Dendritic cell treated with granulocyte-macrophage colony-stimulating factor and Interleukin-4, amounts not matched to agents 40 ng/mL and 50 ng/mL, for 4 days (primary cell): ENCODE measurements around the gene GOLGA7B.

Experiments
- H3K27ac Mint-ChIP-seq: one replicate; pipeline ENCODE4 v1.8.0; 2022; ENCODE audit warnings: mild to moderate bottlenecking, mixed read lengths
- H3K27me3 Mint-ChIP-seq: one replicate; pipeline ENCODE4 v1.8.0; 2022; ENCODE audit warnings: mild to moderate bottlenecking, mixed read lengths
- H3K36me3 Mint-ChIP-seq: one replicate; pipeline ENCODE4 v1.8.0; 2022; ENCODE audit warnings: low read depth, mixed read lengths
- H3K4me1 Mint-ChIP-seq: one replicate; pipeline ENCODE4 v1.8.0; 2022; ENCODE audit warnings: low read depth, mixed read lengths
- H3K4me3 Mint-ChIP-seq: one replicate; pipeline ENCODE4 v1.8.0; 2022; ENCODE audit warnings: mild to moderate bottlenecking, moderate library complexity, mixed read lengths
- H3K9me3 Mint-ChIP-seq: one replicate; pipeline ENCODE4 v1.8.0; 2022; ENCODE audit warnings: mixed read lengths
- intact Hi-C: fragments of 100-400 bp; cut with micrococcal nuclease; formaldehyde crosslinking; loops from one replicate; pipeline ENCODE4 v1.15.0; 2022

Gene GOLGA7B

GRCh38 chr10:97866524-97867219 lies 17.0 kb downstream of the GOLGA7B start:
- Mint-ChIP-seq H3K4me1 (peaks cover 7% of the 10 kb centered on the region), H3K9me3 (no peaks in the 10 kb centered on the region), H3K4me3 (no peak overlapping the region), H3K36me3 (no peaks in the 10 kb centered on the region), H3K27me3 (peaks cover 17% of the 10 kb centered on the region), H3K27ac (no peak overlapping the region)
- intact Hi-C loops, result no loop called here

- intact Hi-C loops, result no loop called here
- no peaks in the 10 kb centered on the region for H3K9me3 Mint-ChIP-seq
These were observed 17.7 kb downstream of the GOLGA7B start for GRCh38 chr10:97867220-97867800.

GRCh38 chr10:97868134-97868685 lies 18.6 kb downstream of the GOLGA7B start:
- Mint-ChIP-seq H3K27ac (no peak overlapping the region), H3K4me3 (no peak overlapping the region)
- intact Hi-C loops, result no loop called here

More at GRCh38 chr10:97867220-97867800, 17.7 kb downstream of the GOLGA7B start:
- Mint-ChIP-seq H3K4me1 (peaks cover 7% of the 10 kb centered on the region), H3K36me3 (no peaks in the 10 kb centered on the region), H3K27ac (no peak overlapping the region), H3K27me3 (peaks cover 16% of the 10 kb centered on the region), H3K4me3 (no peak overlapping the region)

GRCh38 chr10:97869091-97870042 lies 19.7 kb downstream of the GOLGA7B start:
- H3K27me3 Mint-ChIP-seq, result peaks cover 14% of the 10 kb centered on the region
- H3K36me3 Mint-ChIP-seq, result no peaks in the 10 kb centered on the region
- no peak overlapping the region for H3K27ac Mint-ChIP-seq
- no peak overlapping the region for H3K4me3 Mint-ChIP-seq
- intact Hi-C loops, result loop anchor here (1.0 kb wide), 1 partner anchor 77 kb away; no protein-coding TSS in a partner anchor
- peaks cover 7% of the 10 kb centered on the region for H3K4me1 Mint-ChIP-seq
- H3K9me3 Mint-ChIP-seq, result no peaks in the 10 kb centered on the region

More at GRCh38 chr10:97868134-97868685, 18.6 kb downstream of the GOLGA7B start:
- Mint-ChIP-seq H3K27me3 (peaks cover 14% of the 10 kb centered on the region), H3K9me3 (no peaks in the 10 kb centered on the region), H3K36me3 (no peaks in the 10 kb centered on the region), H3K4me1 (peaks cover 7% of the 10 kb centered on the region)

GRCh38 chr10:97870990-97871389 lies 21.3 kb downstream of the GOLGA7B start:
- no peak overlapping the region for H3K4me3 Mint-ChIP-seq
- H3K36me3 Mint-ChIP-seq, result no peaks in the 10 kb centered on the region
- intact Hi-C loops, result loop anchor here (1.0 kb wide), 1 partner anchor 74 kb away; no protein-coding TSS in a partner anchor
- H3K9me3 Mint-ChIP-seq, result no peaks in the 10 kb centered on the region
- no peak overlapping the region for H3K27ac Mint-ChIP-seq
- peaks cover 14% of the 10 kb centered on the region for H3K27me3 Mint-ChIP-seq
- H3K4me1 Mint-ChIP-seq, result peaks cover 7% of the 10 kb centered on the region

- intact Hi-C loops, result no loop called here
- H3K27ac Mint-ChIP-seq, result no peak overlapping the region
- peaks cover 7% of the 10 kb centered on the region for H3K4me1 Mint-ChIP-seq
These were observed 23.9 kb downstream of the GOLGA7B start for GRCh38 chr10:97873569-97873968.

GRCh38 chr10:97874332-97874731 lies 24.7 kb downstream of the GOLGA7B start:
- no peak overlapping the region for H3K4me3 Mint-ChIP-seq
- intact Hi-C loops, result no loop called here

More at GRCh38 chr10:97873569-97873968, 23.9 kb downstream of the GOLGA7B start:
- Mint-ChIP-seq H3K36me3 (no peaks in the 10 kb centered on the region), H3K27me3 (peaks cover 14% of the 10 kb centered on the region), H3K4me3 (no peak overlapping the region), H3K9me3 (no peaks in the 10 kb centered on the region)

GRCh38 chr10:97875391-97875790 lies 25.7 kb downstream of the GOLGA7B start:
- Mint-ChIP-seq H3K27ac (no peak overlapping the region), H3K4me1 (no peaks in the 10 kb centered on the region), H3K27me3 (peaks cover 7% of the 10 kb centered on the region), H3K4me3 (no peak overlapping the region), H3K36me3 (no peaks in the 10 kb centered on the region), H3K9me3 (no peaks in the 10 kb centered on the region)
- intact Hi-C loops, result no loop called here

More at GRCh38 chr10:97874332-97874731, 24.7 kb downstream of the GOLGA7B start:
- Mint-ChIP-seq H3K27me3 (peaks cover 14% of the 10 kb centered on the region), H3K27ac (no peak overlapping the region), H3K9me3 (no peaks in the 10 kb centered on the region), H3K4me1 (peaks cover 2% of the 10 kb centered on the region), H3K36me3 (no peaks in the 10 kb centered on the region)

GRCh38 chr10:97876402-97876801 lies 26.8 kb downstream of the GOLGA7B start:
- Mint-ChIP-seq H3K4me3 (no peak overlapping the region), H3K27ac (no peak overlapping the region), H3K27me3 (peaks cover 4% of the 10 kb centered on the region), H3K36me3 (no peaks in the 10 kb centered on the region), H3K9me3 (no peaks in the 10 kb centered on the region), H3K4me1 (no peaks in the 10 kb centered on the region)
- intact Hi-C loops, result no loop called here

GRCh38 chr10:97879241-97879640 lies 29.6 kb downstream of the GOLGA7B start:
- Mint-ChIP-seq H3K36me3 (no peaks in the 10 kb centered on the region), H3K27ac (no peak overlapping the region), H3K9me3 (no peaks in the 10 kb centered on the region), H3K27me3 (peaks cover 5% of the 10 kb centered on the region), H3K4me1 (no peaks in the 10 kb centered on the region), H3K4me3 (no peak overlapping the region)
- intact Hi-C loops, result no loop called here

GRCh38 chr10:97880109-97880508 lies 30.5 kb downstream of the GOLGA7B start:
- H3K4me3 Mint-ChIP-seq, result no peak overlapping the region
- peaks cover 7% of the 10 kb centered on the region for H3K27me3 Mint-ChIP-seq
- H3K4me1 Mint-ChIP-seq, result no peaks in the 10 kb centered on the region
- intact Hi-C loops, result no loop called here
- no peaks in the 10 kb centered on the region for H3K9me3 Mint-ChIP-seq
- H3K27ac Mint-ChIP-seq, result no peak overlapping the region
- no peaks in the 10 kb centered on the region for H3K36me3 Mint-ChIP-seq

GRCh38 chr10:97882142-97883091 lies 32.8 kb downstream of the GOLGA7B start:
- Mint-ChIP-seq H3K27me3 (peaks cover 10% of the 10 kb centered on the region), H3K4me1 (no peaks in the 10 kb centered on the region), H3K4me3 (no peak overlapping the region), H3K36me3 (no peaks in the 10 kb centered on the region), H3K27ac (no peak overlapping the region), H3K9me3 (no peaks in the 10 kb centered on the region)
- intact Hi-C loops, result no loop called here

GRCh38 chr10:97883092-97883485 lies 33.4 kb downstream of the GOLGA7B start:
- no peaks in the 10 kb centered on the region for H3K36me3 Mint-ChIP-seq
- intact Hi-C loops, result no loop called here
- no peaks in the 10 kb centered on the region for H3K9me3 Mint-ChIP-seq
- H3K4me1 Mint-ChIP-seq, result no peaks in the 10 kb centered on the region
- peaks cover 10% of the 10 kb centered on the region for H3K27me3 Mint-ChIP-seq
- H3K4me3 Mint-ChIP-seq, result no peak overlapping the region
- H3K27ac Mint-ChIP-seq, result no peak overlapping the region
